Epithelial cell of proximal tubule (primary cell): Measurements from ENCODE around the gene CELSR2. TPM values are rescaled to one million over a fixed set of nuclear protein-coding genes. Genes with fewer than 3 reads are reported as not detected.

Experiments used
- DNase-seq: peaks from one replicate; pipeline ENCODE4 v3.0.0-alpha.2; 2011; ENCODE audit warnings: low read depth
- H3K4me3 ChIP-seq: 2 replicates; pipeline ENCODE4 v1.5.1; 2011; ENCODE audit warnings: low read depth, mild to moderate bottlenecking, low read length
- total RNA-seq: library from RNA; depleted of rRNA; stranded (reverse); fragments of >200 nt; gene quantifications from 2 replicates; pipeline ENCODE4 v1.2.3, GENCODE V29; 2015
- TF ChIP-seq, protein P1 (sequence below): conservative IDR thresholded peaks from 2 replicates; pipeline ENCODE4 v1.5.1; 2012; ENCODE audit warnings: low read depth, mild to moderate bottlenecking, low read length

CELSR2 gene
- total RNA-seq, 1 donor from 2014 or later: 14.2 TPM

DNA sequence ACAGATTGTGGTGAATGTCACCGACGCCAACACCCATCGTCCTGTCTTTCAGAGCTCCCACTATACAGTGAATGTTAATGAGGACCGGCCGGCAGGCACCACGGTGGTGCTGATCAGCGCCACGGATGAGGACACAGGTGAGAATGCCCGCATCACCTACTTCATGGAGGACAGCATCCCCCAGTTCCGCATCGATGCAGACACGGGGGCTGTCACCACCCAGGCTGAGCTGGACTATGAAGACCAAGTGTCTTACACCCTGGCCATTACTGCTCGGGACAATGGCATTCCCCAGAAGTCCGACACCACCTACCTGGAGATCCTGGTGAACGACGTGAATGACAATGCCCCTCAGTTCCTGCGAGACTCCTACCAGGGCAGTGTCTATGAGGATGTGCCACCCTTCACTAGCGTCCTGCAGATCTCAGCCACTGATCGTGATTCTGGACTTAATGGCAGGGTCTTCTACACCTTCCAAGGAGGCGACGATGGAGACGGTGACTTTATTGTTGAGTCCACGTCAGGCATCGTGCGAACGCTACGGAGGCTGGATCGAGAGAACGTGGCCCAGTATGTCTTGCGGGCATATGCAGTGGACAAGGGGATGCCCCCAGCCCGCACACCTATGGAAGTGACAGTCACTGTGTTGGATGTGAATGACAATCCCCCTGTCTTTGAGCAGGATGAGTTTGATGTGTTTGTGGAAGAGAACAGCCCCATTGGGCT lies 3.0 kb downstream of the CELSR2 start:
- H3K4me3 ChIP-seq: no peak overlapping the region
- no peak for DNase-seq
- TF ChIP-seq, protein P1, sequence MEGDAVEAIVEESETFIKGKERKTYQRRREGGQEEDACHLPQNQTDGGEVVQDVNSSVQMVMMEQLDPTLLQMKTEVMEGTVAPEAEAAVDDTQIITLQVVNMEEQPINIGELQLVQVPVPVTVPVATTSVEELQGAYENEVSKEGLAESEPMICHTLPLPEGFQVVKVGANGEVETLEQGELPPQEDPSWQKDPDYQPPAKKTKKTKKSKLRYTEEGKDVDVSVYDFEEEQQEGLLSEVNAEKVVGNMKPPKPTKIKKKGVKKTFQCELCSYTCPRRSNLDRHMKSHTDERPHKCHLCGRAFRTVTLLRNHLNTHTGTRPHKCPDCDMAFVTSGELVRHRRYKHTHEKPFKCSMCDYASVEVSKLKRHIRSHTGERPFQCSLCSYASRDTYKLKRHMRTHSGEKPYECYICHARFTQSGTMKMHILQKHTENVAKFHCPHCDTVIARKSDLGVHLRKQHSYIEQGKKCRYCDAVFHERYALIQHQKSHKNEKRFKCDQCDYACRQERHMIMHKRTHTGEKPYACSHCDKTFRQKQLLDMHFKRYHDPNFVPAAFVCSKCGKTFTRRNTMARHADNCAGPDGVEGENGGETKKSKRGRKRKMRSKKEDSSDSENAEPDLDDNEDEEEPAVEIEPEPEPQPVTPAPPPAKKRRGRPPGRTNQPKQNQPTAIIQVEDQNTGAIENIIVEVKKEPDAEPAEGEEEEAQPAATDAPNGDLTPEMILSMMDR: no peak

DNA sequence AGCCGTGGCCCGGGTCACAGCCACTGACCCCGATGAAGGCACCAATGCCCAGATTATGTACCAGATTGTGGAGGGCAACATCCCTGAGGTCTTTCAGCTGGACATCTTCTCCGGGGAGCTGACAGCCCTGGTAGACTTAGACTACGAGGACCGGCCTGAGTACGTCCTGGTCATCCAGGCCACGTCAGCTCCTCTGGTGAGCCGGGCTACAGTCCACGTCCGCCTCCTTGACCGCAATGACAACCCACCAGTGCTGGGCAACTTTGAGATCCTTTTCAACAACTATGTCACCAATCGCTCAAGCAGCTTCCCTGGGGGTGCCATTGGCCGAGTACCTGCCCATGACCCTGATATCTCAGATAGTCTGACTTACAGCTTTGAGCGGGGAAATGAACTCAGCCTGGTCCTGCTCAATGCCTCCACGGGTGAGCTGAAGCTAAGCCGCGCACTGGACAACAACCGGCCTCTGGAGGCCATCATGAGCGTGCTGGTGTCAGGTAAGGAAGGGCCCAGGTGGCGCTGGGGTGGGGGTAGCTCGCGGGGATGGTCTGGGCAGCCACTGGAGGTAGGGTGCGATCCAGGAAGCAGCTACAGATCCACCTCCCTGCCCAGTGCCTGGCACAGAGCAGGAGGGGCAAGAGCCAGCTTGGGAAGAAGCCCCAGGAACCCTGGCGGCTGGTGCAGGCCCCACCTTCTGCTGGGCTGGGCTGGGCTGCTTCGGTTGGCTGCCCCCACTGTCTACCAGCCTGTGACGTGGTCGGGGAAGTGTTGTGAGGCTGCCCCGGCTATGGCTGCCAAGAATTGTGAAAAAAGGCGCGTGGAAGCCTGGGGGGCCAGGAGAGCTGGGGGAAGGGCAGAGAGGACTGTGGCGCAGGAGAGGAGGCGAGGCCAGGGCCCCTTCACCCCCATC lies 3.8 kb downstream of the CELSR2 start:
- H3K4me3 ChIP-seq: peak overlapping the region; percentile 35
- TF ChIP-seq, protein P1: no peak
- no peak for DNase-seq

DNA sequence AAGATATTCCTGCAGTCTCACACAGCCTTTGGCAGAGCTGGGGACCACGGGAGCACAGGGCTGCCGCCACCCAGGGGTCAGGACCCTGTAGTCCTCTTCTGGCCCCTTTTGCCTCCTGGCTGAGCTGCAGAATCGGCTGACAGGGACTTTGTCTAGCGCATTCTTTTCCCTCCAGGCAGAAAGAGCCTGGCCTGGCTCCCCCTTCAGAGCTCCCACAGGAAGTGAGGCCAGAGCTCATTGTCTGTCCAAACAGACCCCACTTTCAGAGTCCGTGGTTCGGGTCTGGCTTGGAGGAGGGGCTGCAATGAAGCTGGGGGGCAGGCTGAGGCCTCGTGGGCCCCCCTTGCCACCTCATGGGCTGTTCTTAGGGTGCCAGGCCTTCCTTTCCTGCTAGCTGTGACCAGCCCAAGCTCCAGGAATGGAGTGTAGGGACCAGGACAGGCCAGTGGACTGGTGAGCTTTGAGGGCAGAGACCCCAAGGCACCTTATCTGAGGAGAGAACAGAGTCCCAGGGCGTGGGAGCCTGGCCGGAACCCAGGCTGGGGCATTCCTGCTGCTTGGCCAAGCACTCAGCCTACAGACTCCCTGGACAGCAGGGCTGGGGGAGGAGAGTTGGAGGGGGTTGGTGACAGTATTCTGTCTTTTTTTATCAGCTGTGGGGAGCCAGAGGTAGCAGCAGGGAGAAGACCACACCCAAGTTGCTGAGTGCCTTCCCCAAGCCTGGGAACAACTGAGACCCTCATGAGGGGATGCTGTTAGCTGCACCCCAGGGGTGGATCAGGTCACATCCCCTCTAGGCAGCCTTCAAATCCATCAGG lies 4.7 kb downstream of the CELSR2 start:
- H3K4me3 ChIP-seq: peak overlapping the region; percentile 35
- TF ChIP-seq, protein P1: no peak
- DNase-seq: no peak

DNA sequence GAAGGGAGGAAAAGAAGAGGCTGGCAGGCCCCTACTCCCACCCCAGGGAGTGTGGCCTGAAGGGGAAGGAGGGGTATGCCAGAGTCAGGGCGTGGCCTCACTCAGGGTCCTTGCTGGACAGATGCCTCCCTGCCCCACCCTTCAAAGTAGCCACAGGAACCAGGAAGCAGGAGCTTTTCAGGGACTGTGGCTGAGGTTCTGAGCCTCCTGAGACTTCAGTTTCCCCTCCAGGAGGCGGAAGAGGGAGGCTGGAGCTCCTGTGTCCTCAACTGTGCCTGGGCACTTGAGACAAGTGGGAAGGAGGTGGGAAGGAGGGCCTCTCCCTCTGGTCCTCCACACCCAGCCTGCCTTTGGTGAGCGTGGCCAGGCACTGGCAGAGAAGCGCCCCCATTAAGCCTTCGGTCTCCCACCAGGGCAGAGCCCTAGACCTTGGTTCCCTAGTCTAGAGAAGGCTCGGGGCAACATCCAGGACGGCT lies 5.3 kb downstream of the CELSR2 start:
- DNase-seq: no peak

DNA sequence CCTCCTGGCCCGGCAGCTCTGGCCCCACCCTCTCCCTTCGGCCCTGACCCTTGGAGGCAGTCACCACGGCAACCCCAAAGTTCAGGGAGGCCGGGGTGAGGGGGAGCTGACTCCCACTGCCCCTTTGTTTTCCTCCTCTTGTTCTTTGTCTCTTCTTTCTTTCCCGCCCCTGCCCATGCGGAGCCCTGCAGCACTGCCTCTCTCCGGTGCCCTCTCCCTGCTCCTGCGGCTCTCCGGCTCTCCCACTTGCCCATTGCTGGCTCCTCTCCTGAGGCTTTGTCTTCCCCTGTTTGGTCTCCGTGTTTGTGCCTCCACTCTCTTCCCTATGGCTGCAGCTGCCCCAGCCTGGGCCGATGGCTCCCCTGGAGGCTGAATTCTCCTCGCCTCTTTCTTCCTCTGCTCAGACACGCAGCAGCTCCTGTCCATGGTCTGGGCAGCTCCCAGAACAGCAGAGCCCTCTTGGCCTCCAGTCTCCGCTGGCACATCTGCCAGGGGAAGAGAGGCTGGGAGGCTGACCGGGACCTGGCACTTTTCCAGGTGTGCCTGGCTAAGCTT lies 5.8 kb downstream of the CELSR2 start:
- H3K4me3 ChIP-seq: no peak overlapping the region
- TF ChIP-seq, protein P1: peak; percentile 25
- DNase-seq: no peak

More for the DNA sequence above, 5.3 kb downstream of the CELSR2 start:
- peak overlapping the region; percentile 35 for H3K4me3 ChIP-seq
- TF ChIP-seq, protein P1: peak; percentile 6

DNA sequence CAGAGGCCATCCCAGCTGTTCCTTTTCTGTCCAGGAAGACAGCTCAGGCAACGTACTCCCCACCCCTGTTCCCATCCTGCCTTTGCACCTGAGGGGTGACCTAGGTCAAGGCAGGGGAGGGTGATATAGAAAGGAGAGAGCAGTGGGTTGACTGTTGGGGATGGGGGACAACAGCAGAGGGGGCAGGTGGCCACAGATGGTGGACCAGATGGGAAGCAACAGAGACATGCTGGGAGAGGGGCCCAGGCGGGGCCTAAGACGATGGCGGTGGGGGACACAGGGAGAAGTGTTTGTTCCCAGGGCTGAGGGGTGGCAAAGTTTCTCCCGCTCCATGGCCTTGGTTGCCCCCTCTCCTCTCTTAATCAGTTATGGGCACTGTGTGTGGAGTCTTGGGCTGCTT lies 6.3 kb downstream of the CELSR2 start:
- DNase-seq: no peak
- TF ChIP-seq, protein P1: no peak
- H3K4me3 ChIP-seq: no peak overlapping the region
